AG10803 (cell line): ENCODE data around the gene KATNB1.

Source experiments
- DNase-seq: peaks from one replicate; pipeline ENCODE4 v3.0.0; 2010; ENCODE audit warnings: low read depth
- H3K4me3 ChIP-seq: 2 replicates; pipeline ENCODE4 v1.5.1; 2011; ENCODE audit warnings: mild to moderate bottlenecking, low read length, control low read depth
- TF ChIP-seq, protein P1 (sequence below): conservative IDR thresholded peaks from 2 replicates; pipeline ENCODE4 v1.5.1; 2011; ENCODE audit warnings: mild to moderate bottlenecking, low read length, control low read depth, inconsistent platforms

Gene KATNB1

DNA sequence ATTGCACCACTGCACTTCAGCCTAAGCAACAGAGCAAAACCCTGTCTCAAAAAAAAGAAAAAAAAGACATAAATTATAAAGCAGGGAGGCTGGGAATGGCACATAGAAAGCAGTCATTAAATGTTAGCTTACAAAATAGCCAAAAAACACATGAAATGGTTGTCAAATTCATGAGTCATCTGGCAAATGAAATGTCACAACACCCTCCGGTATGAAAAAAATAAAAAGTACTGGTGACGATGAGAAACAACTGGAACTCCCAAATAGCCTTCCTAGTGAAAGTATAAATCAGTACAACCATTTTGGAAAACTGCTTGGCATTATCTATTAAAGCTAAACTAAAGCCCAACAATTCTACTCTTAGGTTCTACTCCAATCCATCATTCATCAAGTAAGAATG is 3.5 kb upstream of the KATNB1 start:
- DNase-seq = peak; percentile 89
- TF ChIP-seq, protein P1, sequence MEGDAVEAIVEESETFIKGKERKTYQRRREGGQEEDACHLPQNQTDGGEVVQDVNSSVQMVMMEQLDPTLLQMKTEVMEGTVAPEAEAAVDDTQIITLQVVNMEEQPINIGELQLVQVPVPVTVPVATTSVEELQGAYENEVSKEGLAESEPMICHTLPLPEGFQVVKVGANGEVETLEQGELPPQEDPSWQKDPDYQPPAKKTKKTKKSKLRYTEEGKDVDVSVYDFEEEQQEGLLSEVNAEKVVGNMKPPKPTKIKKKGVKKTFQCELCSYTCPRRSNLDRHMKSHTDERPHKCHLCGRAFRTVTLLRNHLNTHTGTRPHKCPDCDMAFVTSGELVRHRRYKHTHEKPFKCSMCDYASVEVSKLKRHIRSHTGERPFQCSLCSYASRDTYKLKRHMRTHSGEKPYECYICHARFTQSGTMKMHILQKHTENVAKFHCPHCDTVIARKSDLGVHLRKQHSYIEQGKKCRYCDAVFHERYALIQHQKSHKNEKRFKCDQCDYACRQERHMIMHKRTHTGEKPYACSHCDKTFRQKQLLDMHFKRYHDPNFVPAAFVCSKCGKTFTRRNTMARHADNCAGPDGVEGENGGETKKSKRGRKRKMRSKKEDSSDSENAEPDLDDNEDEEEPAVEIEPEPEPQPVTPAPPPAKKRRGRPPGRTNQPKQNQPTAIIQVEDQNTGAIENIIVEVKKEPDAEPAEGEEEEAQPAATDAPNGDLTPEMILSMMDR = no peak
- no peak overlapping the region for H3K4me3 ChIP-seq

DNA sequence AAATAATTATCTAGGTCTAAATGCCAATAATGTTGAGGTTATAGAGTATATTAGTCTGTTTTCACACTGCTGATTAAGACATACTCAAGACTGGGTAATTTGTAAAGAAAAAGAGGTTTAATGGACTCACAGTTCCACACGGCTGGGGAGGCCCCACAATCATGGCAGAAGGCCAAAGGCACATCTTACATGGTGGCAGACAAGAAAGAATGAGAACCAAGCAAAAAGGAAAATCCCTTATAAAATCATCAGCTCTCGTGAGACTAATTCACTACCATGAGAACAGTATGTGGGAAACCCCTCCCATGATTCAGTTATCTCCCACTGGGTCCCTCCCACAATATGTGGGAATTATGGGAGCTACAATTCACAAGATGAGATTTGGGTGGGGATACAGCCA is 2.9 kb upstream of the KATNB1 start:
- no peak overlapping the region for H3K4me3 ChIP-seq
- no peak for DNase-seq
- TF ChIP-seq, protein P1 = no peak

DNA sequence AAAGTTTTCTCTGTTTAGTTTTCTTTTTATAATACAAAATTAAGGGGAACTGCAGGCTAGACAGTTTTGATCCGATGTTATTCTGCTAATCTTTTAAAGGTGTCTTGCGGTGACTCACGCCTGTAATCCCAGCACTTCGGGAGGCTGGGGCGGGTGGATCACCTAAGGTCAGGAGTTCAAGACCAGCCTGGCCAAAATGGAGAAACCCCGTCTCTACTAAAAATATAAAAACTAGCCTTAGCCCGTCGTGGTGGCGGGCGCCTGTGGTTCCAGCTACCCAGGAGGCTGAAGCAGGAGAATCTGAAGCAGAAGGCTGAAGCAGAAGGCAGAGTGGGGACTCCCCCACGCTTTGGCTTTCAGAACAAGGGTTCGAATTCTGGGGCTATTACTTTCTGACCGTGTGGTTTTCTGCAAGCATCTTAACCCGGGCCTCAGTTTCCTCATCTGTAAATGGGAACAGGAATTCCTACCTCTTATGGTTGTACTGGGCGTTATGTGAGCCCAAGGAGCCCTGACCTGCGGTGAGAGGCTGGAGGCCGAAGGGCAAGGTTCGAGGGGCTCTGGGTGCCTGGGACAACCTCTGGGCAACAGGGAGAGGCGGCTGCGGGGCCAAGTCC is 1.2 kb upstream of the KATNB1 start:
- peak overlapping the region; percentile 88 for H3K4me3 ChIP-seq
- TF ChIP-seq, protein P1 = no peak
- no peak for DNase-seq

DNA sequence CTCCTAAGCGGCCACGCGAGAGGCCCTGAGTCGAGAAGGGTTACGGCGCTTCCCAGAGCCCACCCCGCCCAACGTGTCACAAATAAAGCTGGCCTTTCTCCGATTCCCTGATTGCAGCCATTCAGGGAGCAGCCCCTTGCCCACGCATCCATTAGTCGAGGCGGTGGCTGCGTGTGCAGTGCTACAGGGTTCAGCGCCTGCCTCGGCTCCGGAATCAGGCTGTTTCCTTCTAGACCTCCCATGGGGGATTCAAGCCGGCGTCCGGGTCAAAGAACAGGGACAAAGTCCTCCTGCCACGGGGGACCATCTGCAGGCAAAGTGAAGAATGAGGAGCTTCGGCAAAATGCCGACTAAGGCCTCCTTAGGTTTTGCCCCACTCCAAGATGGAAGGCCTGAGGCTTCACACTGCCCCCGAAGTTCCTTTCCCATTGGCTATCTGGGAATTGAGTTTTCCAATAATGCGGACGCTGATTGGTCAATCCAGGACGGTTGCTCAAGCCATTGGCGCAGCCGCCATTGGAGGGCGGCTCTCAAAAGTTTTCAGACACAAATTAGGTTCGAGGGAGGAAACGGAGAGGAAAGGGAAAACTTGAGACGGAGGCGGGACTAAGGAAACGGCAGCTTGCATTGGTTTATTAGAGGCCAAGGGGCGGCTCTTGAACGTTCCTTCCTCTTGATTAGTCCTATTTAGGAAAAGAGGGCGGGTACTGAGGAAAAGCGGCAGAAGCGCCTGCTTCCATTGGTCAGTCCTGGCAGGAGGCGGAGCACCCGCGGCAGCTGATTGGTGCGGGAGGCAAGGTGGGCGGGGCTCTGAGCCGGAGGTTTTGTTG is 430 bp upstream of the KATNB1 start:
- H3K4me3 ChIP-seq = peak overlapping the region; percentile 88
- TF ChIP-seq, protein P1 = no peak
- peak; percentile 100 for DNase-seq

DNA sequence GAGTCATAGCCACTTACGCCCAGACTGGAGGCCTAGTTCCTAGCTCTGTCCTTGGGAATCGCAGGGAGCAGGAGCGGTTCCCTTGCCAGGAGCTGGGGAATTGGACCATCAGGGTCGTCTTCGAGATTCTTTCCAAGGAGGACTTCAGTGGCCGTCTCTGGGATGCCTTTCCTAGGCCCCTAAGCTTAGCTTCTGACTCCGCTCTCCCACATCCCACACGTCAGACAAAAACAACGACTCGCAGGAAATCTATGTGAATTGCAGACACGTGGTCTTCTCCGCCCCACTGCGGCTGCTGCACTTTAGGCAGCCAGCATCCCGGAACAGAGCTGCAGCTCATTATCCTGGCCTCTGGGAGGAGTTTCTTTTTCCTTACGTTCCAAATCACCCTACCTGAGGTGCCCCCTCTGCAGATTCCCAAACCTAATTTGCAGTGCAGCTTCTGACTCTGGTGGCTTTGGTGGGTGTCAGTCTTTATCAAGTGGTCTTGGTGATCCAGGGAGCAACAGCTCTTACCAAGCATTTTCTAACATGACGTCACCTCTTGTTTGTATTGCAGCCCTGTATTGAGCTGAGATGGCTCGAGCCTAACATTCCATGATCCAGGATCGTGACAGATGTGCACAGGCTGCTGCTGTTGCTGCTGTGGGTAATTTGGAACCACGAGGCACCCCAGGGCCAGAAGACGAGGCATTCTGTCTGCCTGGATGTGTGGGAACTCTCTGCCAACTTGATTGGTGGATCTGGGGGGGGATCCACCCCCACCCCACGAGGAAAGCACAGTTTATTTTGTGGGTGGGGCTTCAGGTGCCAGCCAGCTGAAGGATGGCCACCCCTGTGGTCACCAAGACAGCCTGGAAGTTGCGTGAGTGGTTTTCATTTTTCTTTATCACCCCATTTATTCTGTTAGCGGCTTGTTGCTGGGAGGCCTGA is 1.1 kb downstream of the KATNB1 start:
- TF ChIP-seq, protein P1 = peak; percentile 35; the same call in 1 of the 2 replicates
- DNase-seq = peak; percentile 86
- peak overlapping the region; percentile 88 for H3K4me3 ChIP-seq

DNA sequence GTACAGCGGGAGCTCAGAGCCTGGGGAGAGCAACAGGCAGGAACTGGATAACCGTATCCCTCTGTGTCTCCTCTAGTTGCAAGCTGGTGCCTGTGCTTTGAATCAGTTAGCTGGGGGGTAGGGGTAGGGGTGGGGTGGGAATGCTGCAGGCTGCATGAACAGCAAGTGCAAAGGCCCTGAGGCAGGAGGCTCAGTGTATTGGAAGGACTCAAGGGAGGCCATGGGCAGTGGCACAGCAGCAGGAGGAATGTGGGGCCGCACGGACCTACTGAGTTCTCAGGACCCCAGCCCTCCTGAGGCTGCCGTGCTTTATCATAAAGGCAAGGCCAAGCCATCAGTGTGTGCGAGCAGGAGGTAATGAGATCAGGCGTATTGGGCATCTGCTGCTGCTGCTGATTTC is 3.3 kb downstream of the KATNB1 start:
- no peak for DNase-seq
- H3K4me3 ChIP-seq = no peak overlapping the region
- TF ChIP-seq, protein P1 = no peak
